Measurements from ENCODE around the gene CENPK. TPM values are rescaled to one million over a fixed set of nuclear protein-coding genes. Genes with fewer than 3 reads are reported as not detected.

The CENPK gene
- polyA plus RNA-seq, 1 of the 3 experiments (the other 2 are of a cell fraction) = 5.4 TPM

GRCh38 chr5:65577141-65577540 lies 14.2 kb upstream of the CENPK start:
- TF ChIP-seq FOXM1 (IDR thresholded peaks at IDR 0.05; ENCODE audit: low read depth) = no peak
- TF ChIP-seq USF2 (IDR thresholded peaks at IDR 0.05; ENCODE audit: borderline replicate concordance, low read depth, low read length) = no peak
- TF ChIP-seq YY1 (IDR thresholded peaks at IDR 0.05; ENCODE audit: low read depth) = no peak
- no peak for TF ChIP-seq JUND (IDR thresholded peaks at IDR 0.05)
- TF ChIP-seq MEF2A (IDR thresholded peaks at IDR 0.05; ENCODE audit: borderline replicate concordance, low read depth) = no peak
- no peak for TF ChIP-seq TAF1 (IDR thresholded peaks at IDR 0.05; ENCODE audit: borderline replicate concordance, low read depth, low read length)
- TF ChIP-seq FOSL2 (IDR thresholded peaks at IDR 0.05; ENCODE audit: borderline replicate concordance, low read depth) = no peak
- TF ChIP-seq PBX3 (IDR thresholded peaks at IDR 0.05) = no peak
- no peak for TF ChIP-seq IRF3 (IDR thresholded peaks at IDR 0.05; ENCODE audit: low read depth, low read length)
- no peak for TF ChIP-seq ELF1 (IDR thresholded peaks at IDR 0.05)
- TF ChIP-seq MXI1 (IDR thresholded peaks at IDR 0.05; ENCODE audit: low read depth, low read length) = no peak
- no peak for TF ChIP-seq REST (IDR thresholded peaks at IDR 0.05; ENCODE audit: low read depth, low read length)
- no peak for TF ChIP-seq SIN3A (IDR thresholded peaks at IDR 0.05; ENCODE audit: borderline replicate concordance, low read depth, low read length)
- no peak for TF ChIP-seq SMC3 (IDR thresholded peaks at IDR 0.05; ENCODE audit: low read depth, low read length)
- TF ChIP-seq FOXJ3 (CRISPR knock-in tag; IDR thresholded peaks at IDR 0.05) = no peak
- no peak for TF ChIP-seq NFIC (IDR thresholded peaks at IDR 0.05; ENCODE audit: borderline replicate concordance)
- TF ChIP-seq MAX (IDR thresholded peaks at IDR 0.05; ENCODE audit: low read depth) = no peak
- no peak for TF ChIP-seq EP300 (IDR thresholded peaks at IDR 0.05; ENCODE audit: borderline replicate concordance in 1 of 2, low read depth in 1 of 2, low read length in 1 of 2)
- TF ChIP-seq POLR2AphosphoS5 (IDR thresholded peaks at IDR 0.05; ENCODE audit: low read depth, low read length) = no peak
- TF ChIP-seq EZH2phosphoT487 (IDR thresholded peaks at IDR 0.05; ENCODE audit: borderline replicate concordance, low read depth) = no peak
- peaks cover 3% of the 10 kb centered on the region for H3F3A ChIP-seq (replicated peaks; ENCODE audit: insufficient read depth)
- no peaks in the 10 kb centered on the region for H3K9me2 ChIP-seq
- H3K27ac ChIP-seq (ENCODE audit: low read depth in 2 of 2, low read length in 1 of 2) = no peak overlapping the region
- no peaks in the 10 kb centered on the region for H3K27me3 ChIP-seq (ENCODE audit: insufficient read depth)
- H4K20me1 ChIP-seq (ENCODE audit: insufficient read depth) = no peaks in the 10 kb centered on the region
- no peak overlapping the region for H3K9ac ChIP-seq
- POLR2A ChIA-PET = no interaction called here
- CTCF ChIA-PET = no interaction called here
- H3K4me1 ChIP-seq (ENCODE audit: control insufficient read depth in 1 of 2, insufficient read depth in 2 of 2, low read depth in 1 of 2, low read length in 1 of 2) = no peaks in the 10 kb centered on the region
- no peak overlapping the region for H3K4me3 ChIP-seq (ENCODE audit: low read depth in 2 of 2, low read length in 1 of 2)
- H3K79me2 ChIP-seq (ENCODE audit: insufficient read depth) = peaks cover 19% of the 10 kb centered on the region; the same call in 1 of the 2 replicates
- H3K4me2 ChIP-seq = no peak overlapping the region
- no peak overlapping the region for H2AFZ ChIP-seq (ENCODE audit: low read depth)
- no peak for DNase-seq
- H3K9me3 ChIP-seq = no peaks in the 10 kb centered on the region
- peaks cover 60% of the 10 kb centered on the region in 2 experiments for H3K36me3 ChIP-seq (replicated peaks in 1 of 2; ENCODE audit: control insufficient read depth in 1 of 2, insufficient read depth in 2 of 2, low read length in 1 of 2)

Measured in SK-N-SH (cell line).